A549 (cell line): Measurements from ENCODE around the gene HOXA11. TPM values are rescaled to one million over a fixed set of nuclear protein-coding genes. Genes with fewer than 3 reads are reported as not detected.

Source experiments
- ATAC-seq, 2 experiments: fragments of 200-7000 bp in 1 of 2; fragments of >200 bp in 1 of 2; cut with Nextera tagmentation in 1 of 2; cut with Tn5 transposase in 1 of 2; 3 replicates each; pipeline versions ENCODE4 v1.8.0 to v1.9.1; 2018 to 2020; ENCODE audit warnings: mild to moderate bottlenecking in 1 of 2, moderate library complexity in 1 of 2
- CTCF ChIA-PET: fragments of 300-600 bp; sonication (Branson Sonifier 250); formaldehyde crosslinking; extraction: SDS; loops from one replicate; lab custom pipeline; 2021; ENCODE audit warnings: antibody characterized with exemption, inconsistent platforms; lab: Yijun Ruan, JAX
- POLR2A ChIA-PET: fragments of 350-600 bp; formaldehyde crosslinking; extraction: SDS; loops from one replicate; lab custom pipeline; 2021; ENCODE audit warnings: antibody characterized with exemption, inconsistent platforms; lab: Yijun Ruan, JAX
- DNase-seq, 2 experiments: peaks; one replicate each; pipeline versions ENCODE4 v3.0.0 to v3.0.0-alpha.2; 2011 to 2016; ENCODE audit warnings: low read depth in 1 of 2, low spot score in 1 of 2
- FAIRE-seq: peaks from 2 replicates; lab custom pipeline; 2011; peaks lifted over from hg19 to GRCh38; lab: Jason Lieb, UNC
- H3K27ac ChIP-seq, 2 experiments: fragments of >200 bp; sonication (Bioruptor Twin); formaldehyde crosslinking; 3 replicates each; pipeline ENCODE4 v1.5.1; 2016 to 2017
- H3K4me1 ChIP-seq: fragments of >200 bp; sonication (Bioruptor Twin); formaldehyde crosslinking; 3 replicates; pipeline ENCODE4 v1.6.1; 2016
- H3K4me2 ChIP-seq: fragments of >200 bp; sonication (Bioruptor Twin); formaldehyde crosslinking; 3 replicates; pipeline ENCODE4 v1.6.1; 2016
- H3K4me3 ChIP-seq: fragments of >200 bp; sonication (Bioruptor Twin); formaldehyde crosslinking; 3 replicates; pipeline ENCODE4 v1.5.1; 2016
- H3K9me3 ChIP-seq: fragments of >200 bp; sonication (Bioruptor Twin); formaldehyde crosslinking; 3 replicates; pipeline ENCODE4 v1.6.1; 2016
- CBX2 ChIP-seq: fragments of 200-600 bp; sonication (generic); IDR thresholded peaks from 2 replicates; pipeline ENCODE4 v1.6.1; 2016; ENCODE audit warnings: low read depth, mild to moderate bottlenecking, borderline replicate concordance
- CBX8 ChIP-seq: fragments of 200-600 bp; sonication (generic); IDR thresholded peaks from 2 replicates; pipeline ENCODE4 v1.6.1; 2016
- EHF ChIP-seq: fragments of 250-450 bp; sonication (Bioruptor Pico); IDR thresholded peaks from 2 replicates; pipeline ENCODE4 v1.5.0; 2020; ENCODE audit warnings: mild to moderate bottlenecking
- EHMT2 ChIP-seq: fragments of 200-600 bp; sonication (generic); IDR thresholded peaks from 2 replicates; pipeline ENCODE4 v1.6.1; 2016; ENCODE audit warnings: antibody characterized with exemption, low read depth, mild to moderate bottlenecking, moderate library complexity
- FOSL2 ChIP-seq, 2 experiments: fragments of 450-650 bp in 1 of 2; fragments of >200 bp in 1 of 2; sonication (Bioruptor Twin) in 1 of 2; formaldehyde crosslinking; IDR thresholded peaks; 2 replicates each; pipeline versions ENCODE4 v1.5.0 to v1.6.1; 2016 to 2020; ENCODE audit warnings: mild to moderate bottlenecking in 1 of 2, moderate library complexity in 1 of 2
- HDAC2 ChIP-seq: fragments of 200-600 bp; sonication (generic); IDR thresholded peaks from 2 replicates; pipeline ENCODE4 v1.6.1; 2016
- HEYL ChIP-seq: fragments of 250-450 bp; sonication (Bioruptor Pico); IDR thresholded peaks from 2 replicates; pipeline ENCODE4 v1.8.0; 2021; ENCODE audit warnings: mild to moderate bottlenecking, moderate library complexity
- HOXA7 ChIP-seq: fragments of 250-450 bp; sonication (Bioruptor Pico); IDR thresholded peaks from 2 replicates; pipeline ENCODE4 v1.5.0; 2020; ENCODE audit warnings: mild to moderate bottlenecking, moderate library complexity
- JUN ChIP-seq, 2 experiments: fragments of >200 bp; sonication (Bioruptor Twin); formaldehyde crosslinking; IDR thresholded peaks; 2 replicates in 1 of 2; 3 replicates in 1 of 2; pipeline ENCODE4 v1.6.1; 2016 to 2017
- PBX3 ChIP-seq: IDR thresholded peaks from 2 replicates; pipeline ENCODE4 v1.6.1; 2012
- RAD21 ChIP-seq, 2 experiments: fragments of >200 bp in 1 of 2; sonication (Bioruptor Twin) in 1 of 2; formaldehyde crosslinking in 1 of 2; IDR thresholded peaks in 1 of 2; conservative IDR thresholded peaks in 1 of 2; 2 replicates in 1 of 2; 3 replicates in 1 of 2; pipeline ENCODE4 v1.6.1; 2012 to 2018; ENCODE audit warnings: inconsistent platforms in 1 of 2
- SMC3 ChIP-seq: fragments of >200 bp; sonication (Bioruptor Twin); formaldehyde crosslinking; IDR thresholded peaks from 3 replicates; pipeline ENCODE4 v1.6.1; 2018; ENCODE audit warnings: inconsistent platforms
- SREBF2 ChIP-seq: fragments of 450-650 bp; IDR thresholded peaks from 2 replicates; pipeline ENCODE4 v1.6.1; 2014; ENCODE audit warnings: mild to moderate bottlenecking, moderate library complexity
- TFCP2L1 ChIP-seq: fragments of 250-450 bp; sonication (Bioruptor Pico); IDR thresholded peaks from 2 replicates; pipeline ENCODE4 v1.5.0; 2021; ENCODE audit warnings: mild to moderate bottlenecking
- TP53 ChIP-seq: fragments of 250-450 bp; sonication (Bioruptor Pico); IDR thresholded peaks from 2 replicates; pipeline ENCODE4 v1.5.0; 2021; ENCODE audit warnings: mild to moderate bottlenecking, moderate library complexity
- USF2 ChIP-seq: fragments of 450-650 bp; IDR thresholded peaks from 2 replicates; pipeline ENCODE4 v1.6.1; 2014; ENCODE audit warnings: antibody characterized with exemption
- WGBS: methylation state at CpG from one replicate; pipeline ENCODE4 v1.1.6; 2017; ENCODE audit errors: missing lambda C conversion rate; 5-methylcytosine and 5-hydroxymethylcytosine counted together
- polyA plus RNA-seq, 4 experiments: library from polyadenylated mRNA; depleted of rRNA in 3 of 4; stranded (reverse); fragments of >200 nt; fragmentation: RNase III in 1 of 4; extraction: RNeasy Plus Mini Kit Qiagen cat#74134 plus additional on column Dnase treatment in 1 of 4; gene quantifications; 2 replicates in 3 of 4; 3 replicates in 1 of 4; pipeline ENCODE4 v1.2.3, GENCODE V29; 2011 to 2017
- TF ChIP-seq, protein P1 (sequence below): fragments of >200 bp; sonication (Bioruptor Twin); formaldehyde crosslinking; IDR thresholded peaks from 3 replicates; pipeline ENCODE4 v1.5.1; 2016
- TF ChIP-seq, protein P2 (sequence below): fragments of 150-350 bp; IDR thresholded peaks from 2 replicates; pipeline ENCODE4 v1.6.1; 2014; ENCODE audit warnings: low read depth, mild to moderate bottlenecking, low read length

The HOXA11 gene
- polyA plus RNA-seq, 2 of the 4 experiments (the other 2 are of a cell fraction), result 0.68 to 0.84 TPM

DNA sequence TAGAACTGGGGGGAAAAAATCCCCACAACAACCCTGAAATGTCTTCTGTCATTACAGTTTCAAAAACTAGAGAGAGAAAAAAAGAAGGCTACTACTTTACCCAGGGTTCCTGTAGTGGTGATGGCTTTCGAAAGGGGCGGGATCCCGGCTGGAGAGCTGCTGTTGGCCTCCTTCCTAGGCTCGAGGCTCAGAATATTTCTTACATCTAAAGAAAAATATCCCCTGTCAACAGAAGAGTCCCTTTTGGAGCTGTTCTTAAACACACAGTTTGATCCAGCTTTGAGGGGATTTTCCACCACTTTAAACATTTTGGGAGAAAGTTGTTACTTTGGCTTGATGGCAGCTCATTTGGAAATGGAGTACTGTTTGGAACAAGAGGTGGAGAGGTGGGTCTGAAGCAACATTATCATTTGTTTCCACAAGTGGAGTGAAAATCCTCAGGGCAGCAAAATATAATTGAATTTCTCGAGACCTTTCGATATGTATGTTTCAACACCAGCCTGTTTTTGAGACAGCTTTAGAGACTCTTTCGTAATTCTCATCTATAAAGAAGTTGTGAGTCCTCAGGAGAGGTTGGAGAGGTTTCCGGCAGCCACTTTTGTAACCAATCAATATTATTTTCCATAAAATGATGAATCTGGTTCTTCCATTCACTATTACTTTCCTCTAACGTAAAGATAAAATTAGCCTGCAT lies 9.8 kb upstream of the HOXA11 start:
- ChIA-PET POLR2A (no interaction called here), CTCF (interaction anchor here (1.2 to 4.8 kb wide), 18 partner anchors 13 to 901 kb away, joined by 3 to 58 read pairs (median 6); partner anchors contain the start of gene TAX1BP1)
- ATAC-seq (no peak), DNase-seq (no peak), FAIRE-seq (no peak)
- no peak overlapping the region for H3K4me3 ChIP-seq
- no peaks in the 10 kb centered on the region for H3K9me3 ChIP-seq
- H3K4me1 ChIP-seq, result peaks cover 9% of the 10 kb centered on the region; the same call in 1 of the 3 replicates
- no peak for TF ChIP-seq CBX8
- TF ChIP-seq CBX2, result no peak
- TF ChIP-seq FOSL2 (IDR thresholded peaks at IDR 0.05), result no peak
- TF ChIP-seq FOSL2 (CRISPR knock-in tag; IDR thresholded peaks at IDR 0.05), result no peak
- TF ChIP-seq EHMT2, result no peak
- TF ChIP-seq, protein P1, sequence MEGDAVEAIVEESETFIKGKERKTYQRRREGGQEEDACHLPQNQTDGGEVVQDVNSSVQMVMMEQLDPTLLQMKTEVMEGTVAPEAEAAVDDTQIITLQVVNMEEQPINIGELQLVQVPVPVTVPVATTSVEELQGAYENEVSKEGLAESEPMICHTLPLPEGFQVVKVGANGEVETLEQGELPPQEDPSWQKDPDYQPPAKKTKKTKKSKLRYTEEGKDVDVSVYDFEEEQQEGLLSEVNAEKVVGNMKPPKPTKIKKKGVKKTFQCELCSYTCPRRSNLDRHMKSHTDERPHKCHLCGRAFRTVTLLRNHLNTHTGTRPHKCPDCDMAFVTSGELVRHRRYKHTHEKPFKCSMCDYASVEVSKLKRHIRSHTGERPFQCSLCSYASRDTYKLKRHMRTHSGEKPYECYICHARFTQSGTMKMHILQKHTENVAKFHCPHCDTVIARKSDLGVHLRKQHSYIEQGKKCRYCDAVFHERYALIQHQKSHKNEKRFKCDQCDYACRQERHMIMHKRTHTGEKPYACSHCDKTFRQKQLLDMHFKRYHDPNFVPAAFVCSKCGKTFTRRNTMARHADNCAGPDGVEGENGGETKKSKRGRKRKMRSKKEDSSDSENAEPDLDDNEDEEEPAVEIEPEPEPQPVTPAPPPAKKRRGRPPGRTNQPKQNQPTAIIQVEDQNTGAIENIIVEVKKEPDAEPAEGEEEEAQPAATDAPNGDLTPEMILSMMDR, result no peak
- no peak for TF ChIP-seq JUN (IDR thresholded peaks at IDR 0.05)
- TF ChIP-seq SMC3, result no peak
- no peak for TF ChIP-seq USF2
- TF ChIP-seq SREBF2, result no peak
- TF ChIP-seq TP53 (CRISPR knock-in tag), result no peak
- TF ChIP-seq EHF, result no peak
- TF ChIP-seq HDAC2, result no peak
- H3K4me2 ChIP-seq, result no peak overlapping the region
- WGBS, result 84% methylated on average over 9 of the region's 9 CpGs
- no peak overlapping the region for H3K27ac ChIP-seq

GRCh38 chr7:27194002-27194352 lies 8.9 kb upstream of the HOXA11 start:
- no peak overlapping the region for H3K4me3 ChIP-seq
- ChIA-PET CTCF (interaction anchor here (1.6 to 4.8 kb wide), 3 partner anchors 12 to 902 kb away, joined by 6 to 58 read pairs (median 34); no protein-coding TSS in a partner anchor), POLR2A (no interaction called here)
- no peaks in the 10 kb centered on the region for H3K9me3 ChIP-seq
- H3K27ac ChIP-seq, result no peak overlapping the region
- TF ChIP-seq HDAC2, result no peak
- ATAC-seq (no peak), DNase-seq (no peak), FAIRE-seq (no peak)
- H3K4me1 ChIP-seq, result peaks cover 9% of the 10 kb centered on the region; the same call in 1 of the 3 replicates
- 96% methylated on average over 2 of the region's 2 CpGs for WGBS
- no peak overlapping the region for H3K4me2 ChIP-seq

GRCh38 chr7:27193335-27194001 lies 8.4 kb upstream of the HOXA11 start:
- H3K4me3 ChIP-seq, result no peak overlapping the region
- POLR2A ChIA-PET, result no interaction called here
- DNase-seq (no peak), ATAC-seq (no peak), FAIRE-seq (no peak)
- 88% methylated on average over 29 of the region's 29 CpGs for WGBS
- CTCF ChIA-PET, result interaction anchor here (0.6 to 4.8 kb wide), 5 partner anchors 14 to 902 kb away, joined by 3 to 58 read pairs (median 30); no protein-coding TSS in a partner anchor
- no peak for TF ChIP-seq HOXA7 (CRISPR knock-in tag)
- no peak for TF ChIP-seq HEYL
- no peak for TF ChIP-seq PBX3
- TF ChIP-seq SMC3, result no peak
- TF ChIP-seq TFCP2L1, result no peak
- no peak for TF ChIP-seq RAD21 (conservative IDR thresholded peaks at IDR 0.05 in 1 of 2, IDR thresholded peaks at IDR 0.05 in 1 of 2)
- TF ChIP-seq, protein P2, sequence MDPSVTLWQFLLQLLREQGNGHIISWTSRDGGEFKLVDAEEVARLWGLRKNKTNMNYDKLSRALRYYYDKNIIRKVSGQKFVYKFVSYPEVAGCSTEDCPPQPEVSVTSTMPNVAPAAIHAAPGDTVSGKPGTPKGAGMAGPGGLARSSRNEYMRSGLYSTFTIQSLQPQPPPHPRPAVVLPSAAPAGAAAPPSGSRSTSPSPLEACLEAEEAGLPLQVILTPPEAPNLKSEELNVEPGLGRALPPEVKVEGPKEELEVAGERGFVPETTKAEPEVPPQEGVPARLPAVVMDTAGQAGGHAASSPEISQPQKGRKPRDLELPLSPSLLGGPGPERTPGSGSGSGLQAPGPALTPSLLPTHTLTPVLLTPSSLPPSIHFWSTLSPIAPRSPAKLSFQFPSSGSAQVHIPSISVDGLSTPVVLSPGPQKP, result no peak
- no peaks in the 10 kb centered on the region for H3K9me3 ChIP-seq
- H3K27ac ChIP-seq, result no peak overlapping the region
- peaks cover 4% of the 10 kb centered on the region; the same call in 1 of the 3 replicates for H3K4me1 ChIP-seq
- H3K4me2 ChIP-seq, result no peak overlapping the region
